Spleen (tissue), 11 donors: ENCODE data around the gene ARHGEF38. TPM values are rescaled to one million over a fixed set of nuclear protein-coding genes. Genes with fewer than 3 reads are reported as not detected.

Experiments
- DNase-seq: peaks from one replicate; pipeline ENCODE4 v3.0.0-alpha.2; 2020
- H3K27ac ChIP-seq, 8 donors: fragments of 200-600 bp; sonication (generic) in 7 of 8; 1 replicate in 4 of 8; 2 replicates in 4 of 8; pipeline versions ENCODE4 v1.5.0 to v1.8.0; 2016 to 2021; ENCODE audit warnings: inconsistent platforms in 4 of 8, mild to moderate bottlenecking in 4 of 8, moderate library complexity in 1 of 8
- H3K27me3 ChIP-seq, 7 donors: fragments of 200-600 bp; sonication (generic) in 6 of 7; replicated peaks in 1 of 7; 1 replicate in 4 of 7; 2 replicates in 3 of 7; pipeline versions ENCODE4 v1.5.0 to v1.8.0; 2016 to 2021; ENCODE audit warnings: inconsistent platforms in 3 of 7, mild to moderate bottlenecking in 1 of 7
- H3K36me3 ChIP-seq, 6 donors: fragments of 200-600 bp; sonication (generic) in 5 of 6; 1 replicate in 4 of 6; 2 replicates in 2 of 6; pipeline versions ENCODE4 v1.5.0 to v1.8.0; 2016 to 2021; ENCODE audit warnings: inconsistent platforms in 2 of 6
- H3K4me1 ChIP-seq, 6 donors: fragments of 200-600 bp; sonication (generic) in 5 of 6; 1 replicate in 3 of 6; 2 replicates in 3 of 6; pipeline versions ENCODE4 v1.5.0 to v1.8.0; 2016 to 2021; ENCODE audit warnings: inconsistent platforms in 3 of 6
- H3K4me3 ChIP-seq, 8 donors: fragments of 200-600 bp; sonication (generic) in 7 of 8; 1 replicate in 4 of 8; 2 replicates in 4 of 8; pipeline versions ENCODE4 v1.5.0 to v1.8.0; 2016 to 2021; ENCODE audit warnings: inconsistent platforms in 4 of 8, mild to moderate bottlenecking in 4 of 8, moderate library complexity in 2 of 8
- H3K9me3 ChIP-seq, 8 donors: fragments of 200-600 bp; sonication (generic) in 7 of 8; 1 replicate in 4 of 8; 2 replicates in 4 of 8; pipeline versions ENCODE4 v1.5.0 to v1.8.0; 2016 to 2021; ENCODE audit warnings: inconsistent platforms in 4 of 8
- POLR2A ChIP-seq, 3 donors: fragments of 450-650 bp; IDR thresholded peaks; one replicate each; pipeline ENCODE4 v1.5.1; 2017; ENCODE audit warnings: antibody characterized with exemption in 3 of 3, mild to moderate bottlenecking in 1 of 3
- POLR2AphosphoS5 ChIP-seq, 3 donors: sonication (generic); formaldehyde crosslinking; IDR thresholded peaks; one replicate each; pipeline ENCODE4 v1.5.1; 2017; ENCODE audit warnings: antibody characterized with exemption in 3 of 3
- WGBS, 5 donors: extraction: QIAGEN DNeasy Blood & Tissue Kit in 3 of 5; methylation state at CpG; one replicate each; pipeline versions ENCODE4 v1.1.5 to v1.1.7; 2013 to 2018; 5-methylcytosine and 5-hydroxymethylcytosine counted together
- intact Hi-C: fragments of 100-400 bp; cut with DNase I; formaldehyde crosslinking; loops from one replicate; pipeline ENCODE4 v1.15.0; 2023; ENCODE audit warnings: low total_unique reads
- polyA plus RNA-seq, 3 donors: library from polyadenylated mRNA; stranded (reverse); fragments of 200-250 nt; gene quantifications; one replicate each; pipeline ENCODE4 v1.2.1, GENCODE V29; 2013
- total RNA-seq, 7 donors: library from RNA; depleted of rRNA in 3 of 7; stranded (reverse); fragments of >200 nt in 3 of 7; fragmentation: NEBNext Ultra II Directional in 4 of 7; extraction: Animal tissue kit (Norgen Biotek cat#: 25700) in 4 of 7; gene quantifications; one replicate each; pipeline versions ENCODE4 v1.1.0 to v1.2.1, GENCODE V29; 2016 to 2021
- TF ChIP-seq, protein P1 (sequence below), 11 experiments: fragments of 200-600 bp in 7 of 11; fragments of 450-650 bp in 4 of 11; sonication (generic) in 4 of 11; IDR thresholded peaks in 8 of 11; conservative IDR thresholded peaks in 3 of 11; 1 replicate in 7 of 11; 2 replicates in 4 of 11; pipeline versions ENCODE4 v1.4.0 to v1.8.0; 2016 to 2021; ENCODE audit warnings: antibody characterized with exemption in 11 of 11, inconsistent platforms in 4 of 11, mild to moderate bottlenecking in 1 of 11
- donor health status: healthy with polysubstance abuse.
- donor health status: DM: no; HTN: no; CAD: no; lungs with moderate emphysema.
- donor health status: DM: no; HTN: no; CAD: no.
- donor health status: Bipolar disorder and iron deficiency.
- donor health status: healthy.
- donor health status: DM: no; HTN: no; CAD: no.
- donor health status: DM: yes; HTN: yes; CAD: no.

The ARHGEF38 gene
- total and polyA plus RNA-seq, 10 donors, result not detected

DNA sequence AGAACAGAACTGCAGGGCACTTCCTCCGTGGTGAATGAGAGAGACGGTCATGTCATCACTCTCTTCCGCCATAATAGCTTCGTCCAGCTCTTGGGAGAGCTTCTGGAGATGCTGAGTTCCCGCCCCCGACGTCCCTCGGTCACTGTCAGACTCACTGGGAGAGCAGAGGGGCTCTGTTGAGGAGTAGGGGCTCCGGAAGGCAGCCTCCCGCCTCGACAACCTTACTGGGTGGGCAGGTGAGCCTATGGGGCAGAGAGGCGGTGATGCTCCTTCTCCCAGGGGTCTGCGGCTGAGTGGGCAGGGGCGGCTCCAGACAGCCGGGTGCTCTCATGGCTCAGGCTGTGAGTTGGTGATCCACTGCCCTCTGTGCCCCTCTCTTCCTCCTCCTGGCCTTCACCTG, 25.8 kb upstream of the ARHGEF38 start:
- Histone ChIP-seq H3K9me3 (no peaks in the 10 kb centered on the region), H3K27me3 (peaks cover 0 to 15% (median 5%) of the 10 kb centered on the region in 7 donors), H3K27ac (no peak overlapping the region), H3K4me3 (no peak overlapping the region), H3K36me3 (no peaks in the 10 kb centered on the region), H3K4me1 (no peaks in the 10 kb centered on the region)
- no peak for TF ChIP-seq POLR2A (IDR thresholded peaks at IDR 0.05)
- TF ChIP-seq POLR2AphosphoS5 (IDR thresholded peaks at IDR 0.05), result no peak
- TF ChIP-seq, protein P1, sequence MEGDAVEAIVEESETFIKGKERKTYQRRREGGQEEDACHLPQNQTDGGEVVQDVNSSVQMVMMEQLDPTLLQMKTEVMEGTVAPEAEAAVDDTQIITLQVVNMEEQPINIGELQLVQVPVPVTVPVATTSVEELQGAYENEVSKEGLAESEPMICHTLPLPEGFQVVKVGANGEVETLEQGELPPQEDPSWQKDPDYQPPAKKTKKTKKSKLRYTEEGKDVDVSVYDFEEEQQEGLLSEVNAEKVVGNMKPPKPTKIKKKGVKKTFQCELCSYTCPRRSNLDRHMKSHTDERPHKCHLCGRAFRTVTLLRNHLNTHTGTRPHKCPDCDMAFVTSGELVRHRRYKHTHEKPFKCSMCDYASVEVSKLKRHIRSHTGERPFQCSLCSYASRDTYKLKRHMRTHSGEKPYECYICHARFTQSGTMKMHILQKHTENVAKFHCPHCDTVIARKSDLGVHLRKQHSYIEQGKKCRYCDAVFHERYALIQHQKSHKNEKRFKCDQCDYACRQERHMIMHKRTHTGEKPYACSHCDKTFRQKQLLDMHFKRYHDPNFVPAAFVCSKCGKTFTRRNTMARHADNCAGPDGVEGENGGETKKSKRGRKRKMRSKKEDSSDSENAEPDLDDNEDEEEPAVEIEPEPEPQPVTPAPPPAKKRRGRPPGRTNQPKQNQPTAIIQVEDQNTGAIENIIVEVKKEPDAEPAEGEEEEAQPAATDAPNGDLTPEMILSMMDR (IDR thresholded peaks at IDR 0.05 in 8 of 11, conservative IDR thresholded peaks at IDR 0.05 in 3 of 11), result no peak
- intact Hi-C loops, result no loop called here
- WGBS, 5 donors, result 85 to 91% (median 88%) methylated on average over 5 to 15 of the region's 15 CpGs
- DNase-seq, result no peak

DNA sequence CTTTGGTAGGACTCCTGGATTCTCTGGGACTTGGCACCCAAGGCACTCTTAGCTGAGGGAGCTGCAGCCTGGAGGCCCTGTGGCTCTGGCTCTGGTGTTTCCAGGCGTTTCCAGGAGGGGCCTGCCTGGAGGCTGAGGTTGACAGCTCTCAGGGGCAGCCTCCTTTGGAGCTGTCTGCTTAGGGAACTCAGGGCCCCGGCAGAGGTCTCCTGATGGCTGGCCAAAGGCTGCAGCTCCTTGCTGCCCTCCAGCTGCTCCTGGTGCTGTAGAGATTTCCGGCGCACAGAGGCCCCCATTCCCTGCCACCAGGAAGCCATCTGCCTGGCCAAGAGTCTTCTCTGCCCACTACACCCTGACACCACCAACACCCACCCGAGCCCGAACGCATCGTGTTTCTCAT, 25.3 kb upstream of the ARHGEF38 start:
- intact Hi-C loops, result no loop called here
- 80 to 93% (median 89%) methylated on average over 8 of the region's 8 CpGs for WGBS, 5 donors
- Histone ChIP-seq H3K27ac (no peak overlapping the region), H3K4me3 (no peak overlapping the region), H3K27me3 (peaks cover 0 to 15% (median 5%) of the 10 kb centered on the region in 7 donors), H3K4me1 (no peaks in the 10 kb centered on the region), H3K9me3 (no peaks in the 10 kb centered on the region), H3K36me3 (no peaks in the 10 kb centered on the region)
- no peak for TF ChIP-seq POLR2AphosphoS5 (IDR thresholded peaks at IDR 0.05)
- TF ChIP-seq POLR2A (IDR thresholded peaks at IDR 0.05), result no peak
- TF ChIP-seq, protein P1 (IDR thresholded peaks at IDR 0.05 in 8 of 11, conservative IDR thresholded peaks at IDR 0.05 in 3 of 11), result no peak
- DNase-seq, result no peak

DNA sequence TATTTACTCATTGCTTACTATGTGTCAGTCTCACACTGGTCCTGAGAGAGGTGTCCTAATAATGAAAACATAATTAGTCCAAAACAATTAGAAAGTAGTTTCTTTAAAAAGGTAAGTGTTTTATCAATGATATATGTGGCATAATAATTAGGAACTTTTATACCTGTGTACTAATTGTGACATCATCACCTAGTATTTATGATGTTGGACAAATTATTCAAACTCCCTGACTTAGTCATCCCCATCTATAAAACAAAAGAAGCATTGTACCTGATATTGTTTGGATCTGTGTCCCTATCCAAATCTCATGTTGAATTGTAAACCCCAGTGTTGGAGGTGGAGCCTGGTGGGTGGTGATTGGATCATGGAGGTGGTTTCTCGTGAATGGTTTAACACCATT, 15.8 kb upstream of the ARHGEF38 start:
- Histone ChIP-seq H3K4me3 (no peak overlapping the region), H3K27me3 (peaks cover 0 to 7% (median 0%) of the 10 kb centered on the region in 7 donors), H3K4me1 (no peaks in the 10 kb centered on the region), H3K36me3 (no peaks in the 10 kb centered on the region), H3K9me3 (peaks cover 0 to 6% (median 0%) of the 10 kb centered on the region in 8 donors), H3K27ac (no peak overlapping the region)
- DNase-seq, result no peak
- 86 to 97% (median 94%) methylated on average over 1 of the region's 1 CpG for WGBS, 5 donors
- TF ChIP-seq, protein P1 (IDR thresholded peaks at IDR 0.05 in 8 of 11, conservative IDR thresholded peaks at IDR 0.05 in 3 of 11), result no peak
- TF ChIP-seq POLR2AphosphoS5 (IDR thresholded peaks at IDR 0.05) (no peak), POLR2A (IDR thresholded peaks at IDR 0.05) (no peak)
- intact Hi-C loops, result no loop called here

DNA sequence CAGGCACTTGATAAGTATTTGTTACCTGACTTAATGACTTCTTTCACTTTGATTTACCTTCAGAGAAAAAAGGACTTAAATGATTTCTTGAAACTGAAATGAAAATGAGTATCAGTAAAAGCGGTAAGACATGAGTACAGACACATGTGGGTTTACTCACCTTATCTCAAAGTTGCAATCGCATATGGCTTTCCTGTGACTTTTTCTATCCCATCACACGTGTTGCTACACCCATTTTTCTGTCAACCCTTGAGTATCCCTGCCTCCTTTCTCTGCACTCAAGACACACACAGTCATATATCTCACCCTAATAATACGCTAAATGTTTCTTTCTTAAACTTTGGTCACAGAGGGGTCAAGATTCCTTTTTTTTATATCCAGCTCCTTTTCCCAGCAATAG, 11.0 kb upstream of the ARHGEF38 start:
- intact Hi-C loops, result no loop called here
- Histone ChIP-seq H3K27me3 (no peaks in the 10 kb centered on the region), H3K36me3 (no peaks in the 10 kb centered on the region), H3K4me1 (no peaks in the 10 kb centered on the region), H3K9me3 (peaks cover 0 to 6% (median 0%) of the 10 kb centered on the region in 8 donors), H3K4me3 (no peak overlapping the region), H3K27ac (no peak overlapping the region)
- DNase-seq, result no peak
- WGBS, 5 donors, result 35 to 47% (median 43%) methylated on average over 4 of the region's 4 CpGs
- TF ChIP-seq, protein P1 (IDR thresholded peaks at IDR 0.05 in 8 of 11, conservative IDR thresholded peaks at IDR 0.05 in 3 of 11), result no peak
